ENCODE data around the gene RASAL3. TPM values are rescaled to one million over a fixed set of nuclear protein-coding genes. Genes with fewer than 3 reads are reported as not detected.

The RASAL3 gene
- total RNA-seq, 1 donor from 2014 or later: 89.3 TPM

DNA sequence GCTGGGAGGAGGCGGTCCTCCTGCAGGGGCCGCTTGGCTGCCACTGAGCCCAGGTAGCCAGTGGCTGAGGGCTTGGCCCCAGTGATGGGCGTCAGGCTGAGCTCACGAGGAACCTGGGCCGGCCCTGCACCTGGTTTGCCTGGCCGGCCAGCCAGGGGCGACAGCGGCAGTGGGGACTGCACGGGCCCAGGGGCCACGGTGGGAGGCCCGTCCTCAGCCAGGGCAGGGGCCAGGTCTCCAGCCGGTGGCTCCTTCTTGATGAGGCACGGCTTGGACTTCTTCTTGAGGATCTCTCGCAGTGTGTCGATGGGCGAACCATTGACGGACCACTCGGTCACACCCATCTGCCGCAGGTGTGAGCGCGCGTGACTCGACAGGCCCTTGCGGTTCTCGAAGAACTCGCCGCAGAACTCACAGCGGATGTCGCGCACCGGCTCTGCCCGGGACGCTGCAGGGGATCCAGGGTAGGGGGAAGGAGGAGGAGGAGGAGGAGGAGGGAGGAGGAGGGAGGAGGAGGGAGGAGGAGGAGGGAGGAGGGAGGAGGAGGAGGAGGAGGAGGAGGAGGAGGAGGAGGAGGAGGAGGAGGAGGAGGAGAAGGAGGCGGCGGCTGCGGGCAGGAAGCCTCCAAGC, 38.9 kb downstream of the RASAL3 start:
- CTCF ChIA-PET: no interaction called here
- no peaks in the 10 kb centered on the region for H3K9me3 Mint-ChIP-seq
- peaks cover 56% of the 10 kb centered on the region for H3K36me3 Mint-ChIP-seq (ENCODE audit: low read depth)
- POLR2A ChIA-PET: no interaction called here
- no peaks in the 10 kb centered on the region for H3K27me3 Mint-ChIP-seq
- DNase-seq (no peak), ATAC-seq (ENCODE audit: low read depth) (no peak)
- peaks cover 5% of the 10 kb centered on the region for H3K4me1 Mint-ChIP-seq
- intact Hi-C loops (cut with micrococcal nuclease): no loop called here
- H3K27ac Mint-ChIP-seq: no peak overlapping the region
- H3K4me3 Mint-ChIP-seq: no peak overlapping the region
- TF ChIP-seq, protein P1, sequence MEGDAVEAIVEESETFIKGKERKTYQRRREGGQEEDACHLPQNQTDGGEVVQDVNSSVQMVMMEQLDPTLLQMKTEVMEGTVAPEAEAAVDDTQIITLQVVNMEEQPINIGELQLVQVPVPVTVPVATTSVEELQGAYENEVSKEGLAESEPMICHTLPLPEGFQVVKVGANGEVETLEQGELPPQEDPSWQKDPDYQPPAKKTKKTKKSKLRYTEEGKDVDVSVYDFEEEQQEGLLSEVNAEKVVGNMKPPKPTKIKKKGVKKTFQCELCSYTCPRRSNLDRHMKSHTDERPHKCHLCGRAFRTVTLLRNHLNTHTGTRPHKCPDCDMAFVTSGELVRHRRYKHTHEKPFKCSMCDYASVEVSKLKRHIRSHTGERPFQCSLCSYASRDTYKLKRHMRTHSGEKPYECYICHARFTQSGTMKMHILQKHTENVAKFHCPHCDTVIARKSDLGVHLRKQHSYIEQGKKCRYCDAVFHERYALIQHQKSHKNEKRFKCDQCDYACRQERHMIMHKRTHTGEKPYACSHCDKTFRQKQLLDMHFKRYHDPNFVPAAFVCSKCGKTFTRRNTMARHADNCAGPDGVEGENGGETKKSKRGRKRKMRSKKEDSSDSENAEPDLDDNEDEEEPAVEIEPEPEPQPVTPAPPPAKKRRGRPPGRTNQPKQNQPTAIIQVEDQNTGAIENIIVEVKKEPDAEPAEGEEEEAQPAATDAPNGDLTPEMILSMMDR (IDR thresholded peaks at IDR 0.05): no peak

DNA sequence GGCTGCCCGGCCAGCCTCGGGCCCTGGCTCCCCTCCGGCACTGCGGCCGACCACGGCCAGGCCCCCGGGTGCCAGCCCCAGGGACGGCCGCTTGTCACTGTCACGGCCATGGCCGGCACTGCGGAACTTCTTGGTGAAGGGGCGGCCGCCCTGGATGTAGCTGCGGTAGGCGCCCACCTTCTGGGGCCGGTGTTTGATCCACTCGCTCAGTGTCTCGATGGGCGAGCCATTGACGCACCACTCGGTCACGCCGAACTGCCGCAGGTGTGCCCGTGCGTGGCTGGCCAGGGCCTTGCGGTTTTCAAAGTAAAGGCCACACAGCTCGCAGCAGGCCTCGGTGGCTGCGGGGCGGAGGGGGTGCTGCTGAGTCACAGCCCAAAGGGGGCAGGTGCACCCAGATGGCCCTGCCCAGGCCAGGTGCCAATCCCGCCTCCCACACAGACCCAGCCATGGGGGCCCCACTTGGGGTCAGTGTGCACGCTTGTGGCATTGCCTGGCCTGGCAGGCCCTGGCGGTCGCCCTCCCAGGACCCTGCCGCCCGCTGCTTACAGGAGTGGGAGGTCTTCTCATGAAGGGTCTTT, 39.6 kb downstream of the RASAL3 start:
- ATAC-seq (ENCODE audit: low read depth) (no peak), DNase-seq (no peak)
- peaks cover 2% of the 10 kb centered on the region for H3K4me1 Mint-ChIP-seq
- peaks cover 54% of the 10 kb centered on the region for H3K36me3 Mint-ChIP-seq (ENCODE audit: low read depth)
- TF ChIP-seq, protein P1 (IDR thresholded peaks at IDR 0.05): no peak
- intact Hi-C loops (cut with micrococcal nuclease): no loop called here
- H3K27me3 Mint-ChIP-seq: no peaks in the 10 kb centered on the region
- H3K27ac Mint-ChIP-seq: no peak overlapping the region
- H3K4me3 Mint-ChIP-seq: no peak overlapping the region
- ChIA-PET CTCF (no interaction called here), POLR2A (no interaction called here)
- H3K9me3 Mint-ChIP-seq: no peaks in the 10 kb centered on the region

DNA sequence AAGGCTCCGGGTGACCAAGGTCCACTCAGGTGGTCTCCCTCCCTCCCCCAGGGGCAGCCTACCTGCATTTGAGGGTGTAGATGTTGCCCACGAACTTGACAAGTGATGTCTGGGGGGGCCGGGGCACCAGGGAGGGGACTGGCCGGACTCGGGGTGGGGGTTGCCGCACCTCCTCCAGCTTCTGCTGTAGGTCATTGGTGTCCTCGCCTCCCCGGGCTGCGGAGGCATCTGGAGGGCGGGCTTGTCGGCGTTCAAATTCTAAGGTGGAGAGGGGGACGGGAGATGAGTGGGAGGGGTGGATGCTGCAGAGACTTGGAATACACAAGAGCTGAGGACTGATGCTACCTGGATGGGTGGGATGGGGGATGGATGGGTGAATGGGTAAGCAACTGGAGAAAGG, 40.2 kb downstream of the RASAL3 start:
- Mint-ChIP-seq H3K36me3 (ENCODE audit: low read depth) (peaks cover 54% of the 10 kb centered on the region), H3K4me3 (no peak overlapping the region), H3K9me3 (no peaks in the 10 kb centered on the region), H3K4me1 (peaks cover 8% of the 10 kb centered on the region), H3K27ac (no peak overlapping the region), H3K27me3 (no peaks in the 10 kb centered on the region)
- intact Hi-C loops (cut with micrococcal nuclease): no loop called here
- TF ChIP-seq, protein P1 (IDR thresholded peaks at IDR 0.05): no peak
- DNase-seq (no peak), ATAC-seq (ENCODE audit: low read depth) (no peak)
- ChIA-PET CTCF (no interaction called here), POLR2A (no interaction called here)

DNA sequence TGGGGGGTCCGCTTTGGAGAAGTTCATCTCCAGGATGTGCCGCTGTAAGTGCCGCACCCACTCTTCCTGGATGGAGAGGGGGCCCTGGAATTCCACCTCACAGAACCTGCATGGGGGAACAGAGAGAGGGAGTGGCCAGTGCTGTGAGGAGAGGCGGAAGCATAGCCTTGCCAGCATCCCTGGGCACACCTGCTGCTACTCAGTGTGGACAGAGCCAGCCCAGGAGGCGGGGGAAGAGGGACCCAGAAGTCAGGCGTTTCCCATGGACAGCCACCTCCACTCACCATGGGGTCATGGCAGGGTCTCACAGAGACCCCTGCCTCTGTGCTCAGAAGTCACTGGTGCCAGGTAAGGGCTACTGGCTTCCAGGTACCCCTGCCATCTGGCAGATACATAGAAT, 41.2 kb downstream of the RASAL3 start:
- ChIA-PET CTCF (no interaction called here), POLR2A (no interaction called here)
- Mint-ChIP-seq H3K4me3 (no peak overlapping the region), H3K27me3 (no peaks in the 10 kb centered on the region), H3K36me3 (ENCODE audit: low read depth) (peaks cover 60% of the 10 kb centered on the region), H3K27ac (no peak overlapping the region), H3K9me3 (no peaks in the 10 kb centered on the region), H3K4me1 (peaks cover 13% of the 10 kb centered on the region)
- intact Hi-C loops (cut with micrococcal nuclease): no loop called here
- ATAC-seq (ENCODE audit: low read depth) (no peak), DNase-seq (no peak)
- TF ChIP-seq, protein P1 (IDR thresholded peaks at IDR 0.05): no peak

DNA sequence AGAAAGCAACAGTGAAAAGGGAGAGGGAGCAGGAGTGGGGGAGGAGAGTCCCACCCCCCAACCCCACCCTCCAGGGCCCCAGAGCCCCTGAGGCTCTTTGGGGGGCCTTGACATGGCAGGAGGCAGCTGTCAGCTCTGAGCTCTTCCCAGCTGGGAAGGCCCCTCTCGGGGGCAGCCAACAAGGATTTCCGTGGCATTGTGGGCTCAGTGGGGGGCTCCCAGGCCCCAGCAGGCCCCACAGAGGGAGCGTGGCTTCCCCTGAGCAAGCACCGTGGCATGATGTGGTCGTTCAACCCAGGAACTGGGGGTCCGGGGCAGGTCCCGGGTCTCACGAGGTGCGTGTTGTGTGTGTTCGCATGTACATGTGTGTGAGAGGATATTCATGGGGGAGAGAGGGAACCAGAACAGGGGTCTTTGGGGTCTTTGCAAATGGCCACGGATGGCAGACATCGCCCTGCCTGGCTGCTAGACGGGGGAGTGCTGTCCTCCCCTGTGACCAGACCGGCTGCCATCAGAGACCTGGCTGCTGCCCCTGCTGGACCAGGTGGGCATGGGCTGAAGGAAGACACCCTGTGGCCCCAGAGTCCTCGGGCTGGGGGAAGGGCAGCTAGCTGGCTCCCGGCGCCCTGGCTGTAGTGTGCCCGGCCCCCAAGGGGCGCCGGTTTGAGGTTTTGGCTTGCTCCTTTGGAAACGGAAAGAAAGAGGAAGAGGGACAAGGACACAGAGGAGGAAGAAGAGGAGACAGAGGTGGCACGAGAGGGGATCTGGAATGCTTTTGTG, 41.9 kb downstream of the RASAL3 start:
- no peaks in the 10 kb centered on the region for H3K27me3 Mint-ChIP-seq
- peaks cover 20% of the 10 kb centered on the region for H3K4me1 Mint-ChIP-seq
- H3K27ac Mint-ChIP-seq: no peak overlapping the region
- DNase-seq (no peak), ATAC-seq (ENCODE audit: low read depth) (no peak)
- no peaks in the 10 kb centered on the region for H3K9me3 Mint-ChIP-seq
- no peak overlapping the region for H3K4me3 Mint-ChIP-seq
- TF ChIP-seq, protein P1 (IDR thresholded peaks at IDR 0.05): no peak
- H3K36me3 Mint-ChIP-seq (ENCODE audit: low read depth): peaks cover 60% of the 10 kb centered on the region
- ChIA-PET POLR2A (no interaction called here), CTCF (interaction anchor here (7.0 kb wide), 1 partner anchor 134 kb away, joined by 87 read pairs; no protein-coding TSS in a partner anchor)
- intact Hi-C loops (cut with micrococcal nuclease): no loop called here

All from activated B cell treated with CpG ODN at 0.5 μM for 24 hours (primary cell).